Fibroblast of the aortic adventitia (primary cell): ENCODE data around the gene COL4A6. TPM values are rescaled to one million over a fixed set of nuclear protein-coding genes. Genes with fewer than 3 reads are reported as not detected.
A peak's percentile ranks its signal among the peaks of the same experiment; 100 is the strongest.

Source experiments
- DNase-seq: peaks from one replicate; pipeline ENCODE4 v3.0.0-alpha.2; 2010; ENCODE audit warnings: low read depth
- H3K4me3 ChIP-seq: 2 replicates; pipeline ENCODE4 v1.5.1; 2011; ENCODE audit warnings: low read depth, mild to moderate bottlenecking, control low read depth, low read length, moderate library complexity
- total RNA-seq: library from RNA; depleted of rRNA; stranded (reverse); fragments of >200 nt; gene quantifications from 2 replicates; pipeline ENCODE4 v1.2.3, GENCODE V29; 2012; ENCODE audit warnings: low replicate concordance
- TF ChIP-seq, protein P1 (sequence below): IDR thresholded peaks from 2 replicates; pipeline ENCODE4 v1.5.1; 2011; ENCODE audit warnings: mild to moderate bottlenecking, low read length, control low read depth, inconsistent platforms; ENCODE audit not compliant: insufficient read depth

COL4A6 gene
- total RNA-seq, 1 donor: 2.2 TPM

DNA sequence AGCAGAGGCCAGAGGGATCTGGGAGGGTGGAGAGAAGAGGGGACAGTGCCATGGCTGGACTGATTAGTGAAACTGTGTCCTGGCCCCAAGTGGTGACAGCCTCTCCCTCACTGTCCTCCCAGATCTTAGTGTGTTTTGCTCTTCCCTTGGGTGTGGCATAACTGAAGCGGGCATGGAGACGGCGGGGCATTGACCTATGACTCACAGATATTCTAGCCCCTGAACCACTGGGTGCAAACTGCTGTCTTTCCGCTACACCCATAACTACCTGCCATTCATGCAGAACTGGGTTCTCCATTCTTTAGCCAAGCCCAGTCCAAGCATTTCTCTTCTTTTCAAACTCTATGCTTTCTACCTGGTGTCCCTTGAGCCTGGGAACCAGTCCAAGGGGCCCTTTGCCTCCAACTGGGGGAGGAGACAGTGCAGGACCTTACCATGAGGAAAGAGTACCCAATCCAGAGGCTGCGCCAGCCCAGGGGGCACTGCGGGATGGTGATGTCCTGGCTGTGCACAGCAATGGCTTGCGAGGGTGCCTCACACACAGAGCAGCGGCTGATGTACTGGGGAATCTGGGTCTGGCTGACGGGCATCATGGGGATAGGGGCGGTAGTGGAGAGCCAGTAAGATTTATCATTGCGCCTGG is 279.1 kb downstream of the COL4A6 start:
- no peak for DNase-seq
- H3K4me3 ChIP-seq: no peak overlapping the region
- TF ChIP-seq, protein P1, sequence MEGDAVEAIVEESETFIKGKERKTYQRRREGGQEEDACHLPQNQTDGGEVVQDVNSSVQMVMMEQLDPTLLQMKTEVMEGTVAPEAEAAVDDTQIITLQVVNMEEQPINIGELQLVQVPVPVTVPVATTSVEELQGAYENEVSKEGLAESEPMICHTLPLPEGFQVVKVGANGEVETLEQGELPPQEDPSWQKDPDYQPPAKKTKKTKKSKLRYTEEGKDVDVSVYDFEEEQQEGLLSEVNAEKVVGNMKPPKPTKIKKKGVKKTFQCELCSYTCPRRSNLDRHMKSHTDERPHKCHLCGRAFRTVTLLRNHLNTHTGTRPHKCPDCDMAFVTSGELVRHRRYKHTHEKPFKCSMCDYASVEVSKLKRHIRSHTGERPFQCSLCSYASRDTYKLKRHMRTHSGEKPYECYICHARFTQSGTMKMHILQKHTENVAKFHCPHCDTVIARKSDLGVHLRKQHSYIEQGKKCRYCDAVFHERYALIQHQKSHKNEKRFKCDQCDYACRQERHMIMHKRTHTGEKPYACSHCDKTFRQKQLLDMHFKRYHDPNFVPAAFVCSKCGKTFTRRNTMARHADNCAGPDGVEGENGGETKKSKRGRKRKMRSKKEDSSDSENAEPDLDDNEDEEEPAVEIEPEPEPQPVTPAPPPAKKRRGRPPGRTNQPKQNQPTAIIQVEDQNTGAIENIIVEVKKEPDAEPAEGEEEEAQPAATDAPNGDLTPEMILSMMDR: no peak

DNA sequence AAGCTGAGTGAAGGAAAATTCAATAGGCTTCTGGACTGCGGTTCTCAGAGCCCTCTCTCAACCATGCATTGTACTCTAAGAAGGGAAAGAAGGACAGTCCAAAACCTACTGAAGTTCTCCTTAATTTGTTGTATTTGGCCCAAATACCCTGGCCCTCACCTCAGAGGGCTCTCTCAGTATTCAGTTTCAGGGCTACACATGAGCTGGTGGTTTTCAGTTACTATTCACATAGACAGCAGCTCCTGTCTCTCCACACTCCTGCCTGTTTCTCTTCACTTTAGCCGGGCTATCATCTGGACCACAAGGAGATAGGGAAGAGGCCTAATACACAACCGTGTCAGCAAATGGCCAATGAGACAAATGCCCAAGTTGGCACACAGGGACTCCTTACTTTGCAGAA is 280.6 kb downstream of the COL4A6 start:
- no peak overlapping the region for H3K4me3 ChIP-seq
- TF ChIP-seq, protein P1: no peak
- no peak for DNase-seq

DNA sequence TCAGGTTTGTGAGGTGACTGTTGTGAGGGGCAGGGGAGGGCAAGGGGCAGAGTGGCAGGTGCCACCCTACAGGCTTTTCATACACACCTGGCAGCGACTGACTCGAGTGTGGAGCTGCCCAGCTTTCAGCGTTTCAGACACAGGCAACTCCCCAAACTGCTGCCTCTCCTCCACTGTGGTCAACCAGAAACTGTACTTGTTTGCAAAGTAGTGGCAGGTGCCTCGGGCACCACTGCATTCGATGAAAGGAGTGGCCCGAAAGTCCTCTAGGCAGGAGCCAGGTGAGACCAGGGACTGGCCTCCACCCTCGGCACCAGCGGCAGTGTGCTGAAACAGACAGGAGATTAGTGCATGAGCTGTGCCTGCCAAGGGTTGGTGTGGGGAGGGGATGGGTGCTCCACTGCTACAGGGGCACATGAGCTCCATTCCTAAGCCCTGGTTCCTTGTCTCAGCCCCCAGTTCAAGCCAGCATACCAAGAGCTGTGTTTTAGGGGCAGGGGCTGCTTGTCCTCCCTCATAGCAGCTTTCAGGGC is 281.2 kb downstream of the COL4A6 start:
- H3K4me3 ChIP-seq: no peak overlapping the region
- TF ChIP-seq, protein P1: no peak
- DNase-seq: no peak

DNA sequence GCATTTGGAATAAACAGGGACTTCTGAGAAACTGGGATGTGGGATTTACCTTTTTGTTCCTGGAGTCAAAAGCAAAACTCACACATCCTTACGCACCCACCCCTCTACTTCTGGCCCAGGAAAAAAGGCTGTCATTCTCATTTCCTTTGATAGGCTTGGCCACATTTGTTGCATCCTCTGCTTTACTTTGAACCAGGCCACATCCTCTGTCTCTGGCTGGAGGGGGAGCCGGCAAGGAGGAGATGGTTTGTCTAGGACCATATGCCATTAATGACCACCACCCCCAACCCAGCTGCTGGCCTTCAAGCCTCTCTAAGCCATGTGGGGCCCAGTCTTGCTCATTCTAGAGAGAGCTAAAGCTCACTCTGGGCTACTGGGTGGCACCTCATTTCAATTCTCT is 282.1 kb downstream of the COL4A6 start:
- no peak overlapping the region for H3K4me3 ChIP-seq
- TF ChIP-seq, protein P1: no peak
- no peak for DNase-seq

DNA sequence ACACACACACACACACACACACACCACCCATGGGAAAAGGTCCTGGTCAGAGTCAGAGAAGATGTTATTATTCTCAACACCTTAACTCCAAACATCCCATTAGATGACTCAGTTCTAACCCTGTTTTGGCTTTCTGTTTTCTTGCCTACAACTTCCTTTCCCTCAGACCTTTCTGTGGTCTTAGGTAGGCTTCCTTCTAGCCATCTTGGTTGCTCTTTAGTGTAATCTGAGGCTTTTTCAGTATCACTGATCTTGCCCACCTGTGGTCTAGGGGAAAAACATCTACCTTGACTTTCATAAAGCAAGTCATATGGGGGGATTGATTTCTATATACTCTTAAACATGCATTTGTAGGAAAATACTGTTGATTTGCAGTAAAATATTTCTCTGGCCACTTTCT is 289.7 kb downstream of the COL4A6 start:
- no peak overlapping the region for H3K4me3 ChIP-seq
- no peak for DNase-seq
- TF ChIP-seq, protein P1: no peak

DNA sequence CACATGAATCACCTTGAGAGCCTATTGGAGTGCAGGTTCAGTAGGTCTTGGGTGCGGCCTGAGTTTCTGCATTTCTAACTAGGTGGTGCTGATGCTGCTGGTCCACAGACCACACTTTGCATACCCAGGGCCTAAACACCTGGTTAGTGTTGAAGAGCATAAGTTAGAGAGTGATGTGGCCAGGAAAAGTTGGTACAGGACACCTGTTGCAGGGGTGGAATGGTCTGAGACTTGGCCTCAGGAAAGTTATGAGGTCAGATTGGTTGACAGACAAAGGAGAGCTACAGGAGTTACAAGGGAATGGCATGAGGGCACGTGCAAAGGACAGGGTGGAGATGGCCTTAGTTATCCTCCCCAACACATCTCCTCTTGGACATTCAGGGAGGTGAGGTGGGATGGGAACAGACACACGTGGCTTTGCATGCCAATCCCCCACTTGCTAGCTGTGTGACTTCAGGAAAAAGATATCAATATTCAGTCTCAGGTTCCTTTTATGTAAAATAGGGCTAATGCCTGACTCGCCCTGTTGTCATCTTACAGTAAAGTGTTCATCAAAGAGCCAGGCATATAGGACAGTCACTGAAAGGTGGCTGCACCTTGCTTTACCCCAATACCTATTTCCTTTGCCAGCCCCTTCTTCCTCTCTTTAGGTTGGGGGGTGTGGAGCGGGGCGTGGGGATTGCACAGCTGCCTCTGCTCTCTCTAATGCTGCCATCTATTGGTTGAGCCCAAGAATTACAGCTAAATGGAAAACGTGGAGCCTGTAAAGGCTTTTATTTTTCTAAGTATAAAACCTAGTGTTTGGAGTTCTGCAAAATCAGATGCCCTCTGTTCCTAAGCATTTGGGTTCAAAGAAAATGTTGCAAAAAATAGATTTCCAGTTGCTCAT is 299.2 kb downstream of the COL4A6 start:
- TF ChIP-seq, protein P1: peak; percentile 50
- no peak for DNase-seq
- H3K4me3 ChIP-seq: no peak overlapping the region
